ENCODE data around the gene SDR42E2.

GRCh38 chr16:22220069-22220440, 57.7 kb downstream of the SDR42E2 start:
- TF ChIP-seq CTCF (conservative IDR thresholded peaks at IDR 0.05 in 1 of 2, IDR thresholded peaks at IDR 0.05 in 1 of 2; ENCODE audit: low read depth in 1 of 2, low read length in 2 of 2) (no peak), EZH2 (IDR thresholded peaks at IDR 0.05; ENCODE audit: low read length, missing control alignments) (no peak)

Measured in fibroblast of lung (primary cell).